SK-N-SH (cell line): ENCODE measurements around the gene MAPKBP1.

Source experiments
- TF ChIP-seq, protein P1 (sequence below): fragments of 150-350 bp; IDR thresholded peaks from 2 replicates; pipeline ENCODE4 v1.6.1; 2017; ENCODE audit warnings: antibody characterized with exemption, low read length, low read depth, borderline replicate concordance
- TF ChIP-seq, protein P2 (sequence below): IDR thresholded peaks from 2 replicates; pipeline ENCODE4 v1.4.0; 2012; ENCODE audit warnings: low read depth, borderline replicate concordance

DNA sequence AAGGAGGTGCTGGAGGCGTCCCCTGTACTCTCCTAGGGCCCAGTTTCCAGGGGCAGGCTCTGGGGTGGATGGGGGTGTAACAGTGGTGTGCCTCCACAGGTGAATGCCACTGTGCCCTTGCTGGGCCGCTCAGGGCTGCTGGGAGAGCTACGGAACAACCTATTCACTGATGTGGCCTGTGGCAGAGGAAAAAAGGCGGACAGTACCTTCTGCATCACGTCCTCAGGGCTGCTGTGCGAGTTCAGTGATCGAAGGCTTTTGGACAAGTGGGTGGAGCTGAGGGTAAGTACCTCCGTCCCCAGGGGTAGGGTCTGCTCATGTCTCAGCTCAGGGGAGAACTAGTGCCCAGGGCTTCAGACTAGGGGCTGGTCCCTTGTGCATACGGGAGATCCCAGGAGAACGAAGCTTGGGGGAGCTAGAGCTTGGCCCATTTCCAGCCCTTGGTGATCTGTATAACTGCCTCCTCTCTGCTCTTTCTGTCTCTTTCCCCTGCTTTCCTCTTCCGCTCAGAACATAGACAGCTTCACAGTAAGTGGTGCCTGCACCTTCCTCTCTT is 38.6 kb downstream of the MAPKBP1 start:
- TF ChIP-seq, protein P1, sequence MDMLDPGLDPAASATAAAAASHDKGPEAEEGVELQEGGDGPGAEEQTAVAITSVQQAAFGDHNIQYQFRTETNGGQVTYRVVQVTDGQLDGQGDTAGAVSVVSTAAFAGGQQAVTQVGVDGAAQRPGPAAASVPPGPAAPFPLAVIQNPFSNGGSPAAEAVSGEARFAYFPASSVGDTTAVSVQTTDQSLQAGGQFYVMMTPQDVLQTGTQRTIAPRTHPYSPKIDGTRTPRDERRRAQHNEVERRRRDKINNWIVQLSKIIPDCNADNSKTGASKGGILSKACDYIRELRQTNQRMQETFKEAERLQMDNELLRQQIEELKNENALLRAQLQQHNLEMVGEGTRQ, result no peak
- TF ChIP-seq, protein P2, sequence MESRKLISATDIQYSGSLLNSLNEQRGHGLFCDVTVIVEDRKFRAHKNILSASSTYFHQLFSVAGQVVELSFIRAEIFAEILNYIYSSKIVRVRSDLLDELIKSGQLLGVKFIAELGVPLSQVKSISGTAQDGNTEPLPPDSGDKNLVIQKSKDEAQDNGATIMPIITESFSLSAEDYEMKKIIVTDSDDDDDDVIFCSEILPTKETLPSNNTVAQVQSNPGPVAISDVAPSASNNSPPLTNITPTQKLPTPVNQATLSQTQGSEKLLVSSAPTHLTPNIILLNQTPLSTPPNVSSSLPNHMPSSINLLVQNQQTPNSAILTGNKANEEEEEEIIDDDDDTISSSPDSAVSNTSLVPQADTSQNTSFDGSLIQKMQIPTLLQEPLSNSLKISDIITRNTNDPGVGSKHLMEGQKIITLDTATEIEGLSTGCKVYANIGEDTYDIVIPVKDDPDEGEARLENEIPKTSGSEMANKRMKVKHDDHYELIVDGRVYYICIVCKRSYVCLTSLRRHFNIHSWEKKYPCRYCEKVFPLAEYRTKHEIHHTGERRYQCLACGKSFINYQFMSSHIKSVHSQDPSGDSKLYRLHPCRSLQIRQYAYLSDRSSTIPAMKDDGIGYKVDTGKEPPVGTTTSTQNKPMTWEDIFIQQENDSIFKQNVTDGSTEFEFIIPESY, result no peak
